Mononuclear cell (primary cell): Measurements from ENCODE around the gene CIB4. TPM values are rescaled to one million over a fixed set of nuclear protein-coding genes. Genes with fewer than 3 reads are reported as not detected.

Experiments
- H3K27me3 ChIP-seq: 2 replicates; pipeline ENCODE4 v1.6.0; 2011; ENCODE audit warnings: low read length, control low read depth; ENCODE audit not compliant: insufficient read depth
- H3K4me1 ChIP-seq: 2 replicates; pipeline ENCODE4 v1.5.1; 2011; ENCODE audit warnings: mild to moderate bottlenecking, low read length, control low read depth; ENCODE audit not compliant: insufficient read depth
- H3K4me3 ChIP-seq: 2 replicates; pipeline ENCODE4 v1.5.1; 2011; ENCODE audit warnings: mild to moderate bottlenecking, low read length, moderate library complexity
- H3K9me3 ChIP-seq: 2 replicates; pipeline ENCODE4 v1.5.1; 2011; ENCODE audit warnings: low read depth, mild to moderate bottlenecking, control low read depth, low read length
- total RNA-seq: library from RNA; depleted of rRNA; stranded (reverse); fragments of >200 nt; gene quantifications from one replicate; pipeline ENCODE4 v1.2.3, GENCODE V29; 2012

The CIB4 gene
- total RNA-seq, 1 donor = not detected

DNA sequence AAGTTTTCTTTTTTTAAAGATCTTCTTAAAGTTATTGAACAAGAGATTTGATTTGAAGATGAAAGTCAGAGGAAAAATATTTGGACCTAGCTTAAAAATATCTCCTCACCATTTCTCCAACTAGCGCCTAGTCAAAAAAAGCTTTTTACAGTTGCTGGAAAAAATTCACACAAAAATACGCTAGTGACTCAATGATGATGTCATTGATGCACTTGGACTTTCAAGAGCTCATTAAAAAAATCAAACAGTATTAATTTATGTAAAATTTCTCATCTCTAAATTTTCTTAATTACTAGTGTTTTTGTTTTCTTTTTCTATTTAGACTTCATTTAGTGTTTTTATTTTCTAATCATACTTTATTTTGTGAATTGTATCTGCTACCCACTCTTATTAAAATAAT is 41.8 kb downstream of the CIB4 start:
- H3K4me1 ChIP-seq = no peaks in the 10 kb centered on the region
- peaks cover 5% of the 10 kb centered on the region for H3K27me3 ChIP-seq
- no peak overlapping the region for H3K4me3 ChIP-seq
- H3K9me3 ChIP-seq = no peaks in the 10 kb centered on the region

- Histone ChIP-seq H3K9me3 (no peaks in the 10 kb centered on the region), H3K27me3 (peaks cover 7% of the 10 kb centered on the region), H3K4me1 (no peaks in the 10 kb centered on the region), H3K4me3 (no peak overlapping the region)
These were observed 42.2 kb downstream of the CIB4 start for GRCh38 chr2:26598996-26599373.

DNA sequence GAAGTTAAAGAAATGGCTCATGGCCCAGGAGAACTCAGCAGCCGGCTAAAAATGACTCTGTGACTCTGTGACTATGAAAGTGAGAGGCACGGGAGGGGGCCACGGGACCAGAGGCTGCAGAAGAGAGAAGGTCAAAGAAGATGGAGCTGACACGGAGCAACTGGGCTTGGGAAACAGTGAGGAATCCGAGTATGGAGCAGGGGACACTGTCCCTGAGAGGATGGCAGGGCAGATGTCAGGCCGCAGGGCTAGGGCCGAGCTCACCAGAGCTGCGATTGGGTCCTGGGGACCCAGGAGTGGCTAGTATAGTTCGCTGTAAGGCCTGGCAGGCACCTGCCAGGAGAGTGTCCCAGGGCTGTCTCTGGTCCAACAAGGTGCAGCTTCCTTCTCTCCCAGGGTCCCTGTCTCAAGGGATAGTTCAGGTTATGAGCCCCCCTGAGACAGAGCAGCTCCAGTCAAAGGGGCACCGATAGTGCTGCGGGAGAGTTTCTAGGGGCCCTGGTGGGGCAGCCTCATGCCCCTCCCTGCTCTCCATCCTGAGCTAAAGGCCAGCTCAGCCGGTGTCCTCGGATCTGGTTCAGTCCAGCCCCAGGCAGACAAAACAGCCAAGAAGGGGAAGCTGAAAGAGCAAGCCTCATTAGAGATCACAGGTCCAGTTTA is 42.7 kb downstream of the CIB4 start:
- Histone ChIP-seq H3K4me1 (no peaks in the 10 kb centered on the region), H3K4me3 (no peak overlapping the region), H3K27me3 (peaks cover 7% of the 10 kb centered on the region), H3K9me3 (no peaks in the 10 kb centered on the region)

DNA sequence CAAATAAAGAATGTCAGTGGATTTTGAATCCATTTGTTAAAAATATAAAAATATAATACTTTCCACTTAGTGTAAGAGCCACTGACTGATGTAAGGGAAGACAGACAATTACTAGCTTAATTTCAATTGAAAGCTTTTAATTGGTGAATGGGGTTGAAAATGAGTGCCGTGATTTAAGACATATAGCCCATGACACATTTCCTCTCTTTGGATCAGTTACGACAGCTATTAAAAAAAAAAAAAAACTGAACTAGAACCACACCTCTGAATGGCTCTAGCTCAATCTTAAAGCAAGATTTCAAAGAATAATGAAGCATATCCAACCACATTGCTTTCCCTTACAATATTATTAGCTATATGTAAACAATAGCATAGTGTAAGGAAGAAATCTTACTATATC is 44.0 kb downstream of the CIB4 start:
- no peaks in the 10 kb centered on the region for H3K4me1 ChIP-seq
- H3K27me3 ChIP-seq = peaks cover 7% of the 10 kb centered on the region
- H3K9me3 ChIP-seq = no peaks in the 10 kb centered on the region
- no peak overlapping the region for H3K4me3 ChIP-seq

- H3K4me1 ChIP-seq = no peaks in the 10 kb centered on the region
- H3K9me3 ChIP-seq = no peaks in the 10 kb centered on the region
- no peak overlapping the region for H3K4me3 ChIP-seq
- H3K27me3 ChIP-seq = peaks cover 3% of the 10 kb centered on the region
These were observed 46.0 kb downstream of the CIB4 start for GRCh38 chr2:26595146-26595545.

DNA sequence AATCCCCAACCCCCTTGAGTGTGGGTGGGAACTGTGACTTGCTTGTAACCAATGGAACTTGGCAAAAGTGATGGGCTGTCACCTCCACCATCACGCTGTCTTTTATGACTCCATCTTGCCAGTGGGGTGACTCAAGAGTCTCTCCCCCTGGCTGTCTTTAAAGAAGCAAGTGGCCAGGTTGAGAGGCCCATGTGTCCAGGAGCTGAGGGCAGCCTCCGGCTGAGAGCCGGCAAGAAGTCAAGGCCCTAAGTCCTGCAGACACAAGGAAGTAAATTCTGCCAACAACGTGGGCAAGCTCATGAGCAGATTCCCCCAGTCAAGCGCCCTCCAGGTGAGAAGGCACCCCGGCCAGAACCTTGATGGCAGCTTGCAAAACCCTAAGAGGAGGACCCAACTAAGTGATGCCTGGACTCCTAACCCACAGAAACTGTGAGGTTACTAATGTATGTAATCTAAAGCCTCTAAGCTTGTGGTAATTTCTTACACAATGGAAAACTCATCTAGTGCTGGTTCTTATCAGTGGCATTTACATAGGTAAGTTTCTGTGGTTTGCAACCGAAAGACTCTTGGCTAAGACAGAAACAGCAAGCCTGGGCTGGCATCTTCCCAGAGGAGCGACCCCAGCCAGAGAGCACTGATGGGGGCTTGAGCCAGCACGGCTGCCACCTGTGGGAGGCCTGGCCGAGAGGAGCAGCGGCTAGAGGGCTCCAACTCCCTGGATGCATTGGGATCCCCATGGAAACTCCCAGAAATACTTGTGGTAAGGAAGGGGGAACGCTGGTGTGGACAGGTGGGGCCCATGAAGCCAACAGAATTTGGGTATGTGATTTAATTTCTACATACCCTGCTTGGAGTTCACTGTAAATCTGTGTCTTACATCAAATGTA is 49.3 kb downstream of the CIB4 start:
- Histone ChIP-seq H3K9me3 (no peaks in the 10 kb centered on the region), H3K4me1 (no peaks in the 10 kb centered on the region), H3K27me3 (peaks cover 3% of the 10 kb centered on the region), H3K4me3 (no peak overlapping the region)

- H3K4me1 ChIP-seq = no peaks in the 10 kb centered on the region
- H3K4me3 ChIP-seq = no peak overlapping the region
- peaks cover 3% of the 10 kb centered on the region for H3K27me3 ChIP-seq
- H3K9me3 ChIP-seq = no peaks in the 10 kb centered on the region
These were observed 50.1 kb downstream of the CIB4 start for GRCh38 chr2:26590980-26591618.

- peaks cover 3% of the 10 kb centered on the region for H3K27me3 ChIP-seq
- no peak overlapping the region for H3K4me3 ChIP-seq
- no peaks in the 10 kb centered on the region for H3K4me1 ChIP-seq
- no peaks in the 10 kb centered on the region for H3K9me3 ChIP-seq
These were observed 50.7 kb downstream of the CIB4 start for GRCh38 chr2:26590508-26590907.

DNA sequence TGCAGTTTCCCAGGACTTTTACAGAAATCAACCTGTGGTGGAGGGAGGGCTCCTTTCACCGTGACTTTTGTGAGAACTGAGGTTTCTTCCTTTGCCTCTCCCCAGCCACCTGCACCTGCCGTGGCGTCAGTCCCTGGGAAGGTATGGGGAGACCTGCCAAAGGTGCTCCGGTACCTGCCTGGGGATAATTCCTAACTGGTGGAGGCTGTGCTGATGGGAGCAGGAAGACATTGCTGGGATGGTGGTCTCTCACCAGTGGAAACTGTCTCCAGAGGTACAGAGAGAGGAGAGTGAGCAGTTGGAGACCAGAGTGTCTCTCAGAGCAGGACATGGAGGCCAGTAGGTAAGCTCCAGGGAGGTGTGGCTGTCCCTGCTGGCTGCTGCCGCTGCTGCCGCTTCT is 52.6 kb downstream of the CIB4 start:
- Histone ChIP-seq H3K27me3 (no peaks in the 10 kb centered on the region), H3K4me3 (no peak overlapping the region), H3K4me1 (no peaks in the 10 kb centered on the region), H3K9me3 (no peaks in the 10 kb centered on the region)

DNA sequence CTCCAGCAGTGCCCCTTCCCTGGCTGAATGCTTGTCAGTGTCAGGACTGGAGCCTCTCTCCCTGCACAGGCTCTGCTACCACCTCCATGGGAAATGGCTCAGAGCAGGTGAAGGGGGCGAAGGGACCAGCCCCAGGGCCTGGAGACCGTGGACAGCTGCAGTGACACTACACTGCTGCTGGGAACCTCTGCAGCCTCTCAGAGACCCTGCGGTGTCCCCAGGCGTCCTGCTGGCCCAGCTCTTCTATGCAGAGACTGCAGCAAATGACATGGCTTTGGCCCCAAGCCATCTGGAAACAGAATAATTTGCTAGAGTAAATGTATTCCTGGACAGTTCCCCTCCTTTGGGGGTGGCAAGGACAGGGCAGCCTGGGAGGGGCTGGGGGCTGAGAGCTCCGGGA is 53.2 kb downstream of the CIB4 start:
- Histone ChIP-seq H3K4me3 (no peak overlapping the region), H3K9me3 (no peaks in the 10 kb centered on the region), H3K4me1 (no peaks in the 10 kb centered on the region), H3K27me3 (no peaks in the 10 kb centered on the region)

- Histone ChIP-seq H3K27me3 (no peaks in the 10 kb centered on the region), H3K9me3 (no peaks in the 10 kb centered on the region), H3K4me1 (no peaks in the 10 kb centered on the region), H3K4me3 (no peak overlapping the region)
These were observed 55.2 kb downstream of the CIB4 start for GRCh38 chr2:26585966-26586365.

GRCh38 chr2:26585100-26585499 is 56.1 kb downstream of the CIB4 start:
- Histone ChIP-seq H3K9me3 (no peaks in the 10 kb centered on the region), H3K4me1 (no peaks in the 10 kb centered on the region), H3K27me3 (no peaks in the 10 kb centered on the region)

GRCh38 chr2:26584656-26585055 is 56.5 kb downstream of the CIB4 start:
- Histone ChIP-seq H3K9me3 (no peaks in the 10 kb centered on the region), H3K4me3 (no peak overlapping the region), H3K27me3 (no peaks in the 10 kb centered on the region), H3K4me1 (no peaks in the 10 kb centered on the region)

More at GRCh38 chr2:26585100-26585499, 56.1 kb downstream of the CIB4 start:
- H3K4me3 ChIP-seq = no peak overlapping the region

GRCh38 chr2:26584191-26584590 is 57.0 kb downstream of the CIB4 start:
- H3K4me1 ChIP-seq = no peaks in the 10 kb centered on the region
- H3K4me3 ChIP-seq = no peak overlapping the region
- H3K9me3 ChIP-seq = no peaks in the 10 kb centered on the region
- no peaks in the 10 kb centered on the region for H3K27me3 ChIP-seq

DNA sequence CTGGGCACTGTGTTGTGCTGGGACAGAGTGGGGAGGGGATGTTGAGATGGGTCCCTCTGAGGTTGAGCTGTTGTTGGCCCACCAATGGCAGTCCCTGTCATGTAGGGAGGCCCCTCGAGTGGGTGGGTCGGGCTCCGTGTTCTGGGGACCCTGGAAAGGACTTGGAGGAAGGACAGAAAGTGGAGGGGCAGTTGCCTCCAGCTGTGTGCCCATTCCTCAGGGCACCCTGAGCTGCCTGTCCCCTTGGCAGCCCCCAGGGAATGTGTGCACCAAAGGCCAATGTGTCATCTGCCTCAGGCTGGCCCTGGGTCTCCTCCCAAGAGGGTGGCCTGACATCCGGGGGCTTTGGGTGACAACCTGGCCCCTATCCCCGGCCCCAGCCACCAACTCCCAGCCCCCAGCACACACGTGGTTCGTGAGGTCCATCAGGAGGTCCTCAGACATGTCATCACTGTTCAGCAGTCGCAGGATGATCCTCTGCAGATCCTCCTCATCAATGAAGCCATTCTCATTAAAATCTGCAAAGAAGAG is 57.7 kb downstream of the CIB4 start:
- Histone ChIP-seq H3K4me1 (no peaks in the 10 kb centered on the region), H3K27me3 (no peaks in the 10 kb centered on the region), H3K4me3 (no peak overlapping the region), H3K9me3 (no peaks in the 10 kb centered on the region)
